ENCODE measurements around the gene NUP93. TPM values are rescaled to one million over a fixed set of nuclear protein-coding genes. Genes with fewer than 3 reads are reported as not detected.

Gene NUP93
- total and polyA plus RNA-seq, 2 of the 8 experiments (the other 6 are each of a cell fraction or from before 2014, with no cell fraction given), result 147 to 201 TPM

- Histone ChIP-seq H2BK15ac (ENCODE audit: low read length) (no peak overlapping the region), H4K8ac (ENCODE audit: extremely low read depth, insufficient read depth, low read length) (no peak overlapping the region), H2BK12ac (ENCODE audit: low read depth, low read length) (no peak overlapping the region), H3K27ac (ENCODE audit: low read depth, low read length) (no peak overlapping the region), H3K79me2 (ENCODE audit: control insufficient read depth in 1 of 2, insufficient read depth in 2 of 2, low read length in 2 of 2) (peaks cover 0 to 69% of the 10 kb centered on the region in 2 experiments), H3K36me3 (ENCODE audit: control insufficient read depth in 2 of 4, insufficient read depth in 4 of 4, low read length in 3 of 4) (no peaks in the 10 kb centered on the region), H3K4me1 (replicated peaks in 1 of 4; ENCODE audit: control insufficient read depth in 3 of 4, insufficient read depth in 4 of 4, low read length in 3 of 4) (peaks cover 12 to 36% (median 29%) of the 10 kb centered on the region in 4 experiments), H3K4me3 (ENCODE audit: extremely low read depth in 1 of 4, insufficient read depth in 2 of 4, low read depth in 3 of 4, low read length in 4 of 4) (no peak overlapping the region), H2AFZ (ENCODE audit: low read length) (no peak overlapping the region), H4K20me1 (replicated peaks in 1 of 2; ENCODE audit: control insufficient read depth in 1 of 2, insufficient read depth in 2 of 2, low read length in 2 of 2) (peaks cover 3 to 10% of the 10 kb centered on the region in 2 experiments), H2AK5ac (ENCODE audit: low read depth, low read length) (no peak overlapping the region), H4K5ac (ENCODE audit: insufficient read length, low read depth, low read length) (no peak overlapping the region), H3K4me2 (ENCODE audit: insufficient read depth in 1 of 2, low read depth in 2 of 2, low read length in 2 of 2) (no peak overlapping the region), H3K9ac (replicated peaks in 1 of 4; ENCODE audit: extremely low read depth in 1 of 4, low read depth in 3 of 4, low read length in 3 of 4) (no peak overlapping the region), H3K23ac (ENCODE audit: insufficient read length) (no peak overlapping the region), H3K27me3 (replicated peaks in 1 of 4; ENCODE audit: control insufficient read depth in 3 of 4, extremely low read depth in 1 of 4, insufficient read depth in 3 of 4, low read length in 3 of 4) (no peaks in the 10 kb centered on the region), H4K91ac (replicated peaks; ENCODE audit: insufficient read length, low read length) (no peak overlapping the region), H3K9me3 (ENCODE audit: insufficient read depth in 2 of 2, low read depth in 1 of 2, low read length in 1 of 2) (no peaks in the 10 kb centered on the region), H2BK120ac (replicated peaks; ENCODE audit: low read depth, low read length) (no peak overlapping the region), H3K56ac (replicated peaks; ENCODE audit: insufficient read length, low read depth, low read length) (no peak overlapping the region), H3K18ac (ENCODE audit: extremely low read depth, low read length) (no peak overlapping the region), H3K4ac (replicated peaks; ENCODE audit: insufficient read length, low read depth, low read length) (no peak overlapping the region), H2BK5ac (ENCODE audit: low read depth, low read length) (no peak overlapping the region), H2BK20ac (ENCODE audit: low read length) (no peak overlapping the region), H3K23me2 (ENCODE audit: low read depth, low read length) (no peaks in the 10 kb centered on the region), H3K14ac (ENCODE audit: insufficient read length) (no peak overlapping the region), H3K79me1 (ENCODE audit: low read depth, low read length) (peaks cover 11% of the 10 kb centered on the region)
- FAIRE-seq, result no peak
- DNase-seq (ENCODE audit: low read depth in 1 of 2, low spot score in 2 of 2), result no peak
- 81% methylated on average over 6 of the region's 6 CpGs; no CpG with 5 or more reads in 1 of the 2 experiments for WGBS, 2 experiments (ENCODE audit: extremely low coverage in 1 of 2, insufficient coverage in 1 of 2, insufficient read length in 1 of 2, insufficient replicate concordance in 2 of 2, low coverage in 1 of 2, low lambda C conversion rate in 2 of 2, missing lambda C conversion rate in 1 of 2)
- CTCF ChIA-PET (ENCODE audit: partially characterized antibody), result interaction anchor here (1.7 to 3.1 kb wide), 4 partner anchors 7 to 64 kb away, joined by 3 to 16 read pairs (median 6); no protein-coding TSS in a partner anchor
- POLR2A ChIA-PET (ENCODE audit: partially characterized antibody), result no interaction called here
- TF ChIP-seq FOSL1 (IDR thresholded peaks at IDR 0.05; ENCODE audit: insufficient read depth, low read depth, low read length) (no peak), TEAD4 (IDR thresholded peaks at IDR 0.05; ENCODE audit: low read depth, low read length) (peak; percentile 39; the same call in 1 of the 2 replicates), RNF2 (IDR thresholded peaks at IDR 0.05; ENCODE audit: borderline replicate concordance, low read depth, low read length, missing control alignments, poor library complexity, severe bottlenecking) (no peak), HDAC2 (IDR thresholded peaks at IDR 0.05; ENCODE audit: borderline replicate concordance in 1 of 2, low read depth in 2 of 2, low read length in 2 of 2) (no peak), JUND (IDR thresholded peaks at IDR 0.05; ENCODE audit: low read length) (no peak)
Measured at GRCh38 chr16:56785317-56785716, 55.4 kb downstream of the NUP93 start.

All from H1 (cell line).